ENCODE data around the gene DPY30. TPM values are rescaled to one million over a fixed set of nuclear protein-coding genes. Genes with fewer than 3 reads are reported as not detected.

DPY30 gene
- total RNA-seq, 1 experiment from 2014 or later: 105 TPM

DNA sequence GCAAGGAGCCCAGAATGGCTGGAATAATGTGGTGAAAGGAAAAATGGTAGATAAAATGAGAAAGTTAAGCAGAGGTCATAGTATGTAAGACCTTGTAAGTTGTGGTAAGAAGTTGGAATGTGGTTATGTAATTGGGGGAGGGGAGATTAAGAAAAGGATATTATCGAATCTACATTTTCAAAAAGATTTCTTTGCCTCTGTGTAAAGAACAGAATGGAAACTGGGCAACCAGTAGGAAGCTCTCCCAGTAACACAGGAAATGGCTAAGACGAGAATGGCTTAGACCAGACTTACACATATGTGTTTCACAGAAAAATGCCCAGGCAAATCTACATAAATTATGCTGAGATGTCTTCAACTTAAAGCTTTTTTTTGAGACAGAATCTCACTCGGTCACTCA, 42.0 kb downstream of the DPY30 start:
- no peak for ATAC-seq
- Histone ChIP-seq H3K27me3 (ENCODE audit: control insufficient read depth, insufficient read depth, low read length) (no peaks in the 10 kb centered on the region), H3K27ac (ENCODE audit: low read length) (no peak overlapping the region), H3K4me1 (ENCODE audit: control insufficient read depth, insufficient read depth, low read length) (peaks cover 9% of the 10 kb centered on the region; the same call in 1 of the 2 replicates), H3K4me3 (ENCODE audit: low read depth in 2 of 2, low read length in 2 of 2) (no peak overlapping the region), H3K9me3 (ENCODE audit: control insufficient read depth, insufficient read depth, low read depth, low read length) (no peaks in the 10 kb centered on the region), H3K36me3 (ENCODE audit: control insufficient read depth, insufficient read depth, low read length) (no peaks in the 10 kb centered on the region)
- in situ Hi-C loops (cut with HindIII; ENCODE audit: low pct_unique_long_range_greater_than_20kb, low sequenced_read_pairs) (no loop called here), intact Hi-C loops (cut with micrococcal nuclease; ENCODE audit: unreplicated experiment) (no loop called here)
- CTCF ChIA-PET: no interaction called here
- DNase-seq (ENCODE audit: low read depth, low spot score): no peak
- no TSS peak for BruUV-seq (replicated peaks)
- TF ChIP-seq SIN3A (IDR thresholded peaks at IDR 0.05; ENCODE audit: borderline replicate concordance, insufficient read depth, low read depth, low read length): no peak
- TF ChIP-seq POLR2AphosphoS5 (IDR thresholded peaks at IDR 0.05; ENCODE audit: low read depth, low read length): no peak
- no peak for TF ChIP-seq TCF7L2 (IDR thresholded peaks at IDR 0.05; ENCODE audit: low read depth, low read length)
- TF ChIP-seq, protein P1, sequence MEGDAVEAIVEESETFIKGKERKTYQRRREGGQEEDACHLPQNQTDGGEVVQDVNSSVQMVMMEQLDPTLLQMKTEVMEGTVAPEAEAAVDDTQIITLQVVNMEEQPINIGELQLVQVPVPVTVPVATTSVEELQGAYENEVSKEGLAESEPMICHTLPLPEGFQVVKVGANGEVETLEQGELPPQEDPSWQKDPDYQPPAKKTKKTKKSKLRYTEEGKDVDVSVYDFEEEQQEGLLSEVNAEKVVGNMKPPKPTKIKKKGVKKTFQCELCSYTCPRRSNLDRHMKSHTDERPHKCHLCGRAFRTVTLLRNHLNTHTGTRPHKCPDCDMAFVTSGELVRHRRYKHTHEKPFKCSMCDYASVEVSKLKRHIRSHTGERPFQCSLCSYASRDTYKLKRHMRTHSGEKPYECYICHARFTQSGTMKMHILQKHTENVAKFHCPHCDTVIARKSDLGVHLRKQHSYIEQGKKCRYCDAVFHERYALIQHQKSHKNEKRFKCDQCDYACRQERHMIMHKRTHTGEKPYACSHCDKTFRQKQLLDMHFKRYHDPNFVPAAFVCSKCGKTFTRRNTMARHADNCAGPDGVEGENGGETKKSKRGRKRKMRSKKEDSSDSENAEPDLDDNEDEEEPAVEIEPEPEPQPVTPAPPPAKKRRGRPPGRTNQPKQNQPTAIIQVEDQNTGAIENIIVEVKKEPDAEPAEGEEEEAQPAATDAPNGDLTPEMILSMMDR (IDR thresholded peaks at IDR 0.05): no peak
- TF ChIP-seq, protein P2, sequence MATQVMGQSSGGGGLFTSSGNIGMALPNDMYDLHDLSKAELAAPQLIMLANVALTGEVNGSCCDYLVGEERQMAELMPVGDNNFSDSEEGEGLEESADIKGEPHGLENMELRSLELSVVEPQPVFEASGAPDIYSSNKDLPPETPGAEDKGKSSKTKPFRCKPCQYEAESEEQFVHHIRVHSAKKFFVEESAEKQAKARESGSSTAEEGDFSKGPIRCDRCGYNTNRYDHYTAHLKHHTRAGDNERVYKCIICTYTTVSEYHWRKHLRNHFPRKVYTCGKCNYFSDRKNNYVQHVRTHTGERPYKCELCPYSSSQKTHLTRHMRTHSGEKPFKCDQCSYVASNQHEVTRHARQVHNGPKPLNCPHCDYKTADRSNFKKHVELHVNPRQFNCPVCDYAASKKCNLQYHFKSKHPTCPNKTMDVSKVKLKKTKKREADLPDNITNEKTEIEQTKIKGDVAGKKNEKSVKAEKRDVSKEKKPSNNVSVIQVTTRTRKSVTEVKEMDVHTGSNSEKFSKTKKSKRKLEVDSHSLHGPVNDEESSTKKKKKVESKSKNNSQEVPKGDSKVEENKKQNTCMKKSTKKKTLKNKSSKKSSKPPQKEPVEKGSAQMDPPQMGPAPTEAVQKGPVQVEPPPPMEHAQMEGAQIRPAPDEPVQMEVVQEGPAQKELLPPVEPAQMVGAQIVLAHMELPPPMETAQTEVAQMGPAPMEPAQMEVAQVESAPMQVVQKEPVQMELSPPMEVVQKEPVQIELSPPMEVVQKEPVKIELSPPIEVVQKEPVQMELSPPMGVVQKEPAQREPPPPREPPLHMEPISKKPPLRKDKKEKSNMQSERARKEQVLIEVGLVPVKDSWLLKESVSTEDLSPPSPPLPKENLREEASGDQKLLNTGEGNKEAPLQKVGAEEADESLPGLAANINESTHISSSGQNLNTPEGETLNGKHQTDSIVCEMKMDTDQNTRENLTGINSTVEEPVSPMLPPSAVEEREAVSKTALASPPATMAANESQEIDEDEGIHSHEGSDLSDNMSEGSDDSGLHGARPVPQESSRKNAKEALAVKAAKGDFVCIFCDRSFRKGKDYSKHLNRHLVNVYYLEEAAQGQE (IDR thresholded peaks at IDR 0.05; ENCODE audit: insufficient read depth in 1 of 2, low read depth in 2 of 2, low read length in 1 of 2): no peak
- POLR2A ChIA-PET: no interaction called here

DNA sequence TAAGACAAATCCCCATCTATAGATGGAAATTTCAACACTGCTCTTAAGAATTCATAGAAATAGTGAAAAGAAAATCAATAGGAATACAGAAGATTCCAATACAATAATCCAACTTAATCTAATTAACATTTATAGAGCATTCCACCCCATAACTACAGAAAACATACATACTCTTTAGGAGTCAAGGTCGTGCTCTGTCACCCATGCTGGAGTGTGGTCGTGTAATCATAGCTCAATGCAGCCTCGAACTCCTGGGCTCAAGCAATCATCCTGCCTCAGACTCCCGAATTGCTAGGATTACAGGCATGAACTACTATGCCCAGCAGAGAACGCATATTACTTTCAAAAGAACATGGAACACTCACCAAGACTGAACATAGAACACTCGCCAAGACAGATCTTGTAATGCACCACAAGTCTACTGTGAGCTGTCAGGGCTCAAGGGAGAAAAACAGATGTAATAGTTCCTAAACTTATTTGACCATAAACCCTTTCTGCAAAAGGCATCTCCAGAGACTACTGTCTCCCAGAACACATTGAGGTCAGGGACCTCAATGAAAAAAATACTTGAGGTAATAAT, 42.9 kb downstream of the DPY30 start:
- no peak overlapping the region for H3K27ac ChIP-seq (ENCODE audit: low read length)
- POLR2A ChIA-PET: no interaction called here
- H3K9me3 ChIP-seq (ENCODE audit: control insufficient read depth, insufficient read depth, low read depth, low read length): no peaks in the 10 kb centered on the region
- H3K4me1 ChIP-seq (ENCODE audit: control insufficient read depth, insufficient read depth, low read length): peaks cover 9% of the 10 kb centered on the region; the same call in 1 of the 2 replicates
- intact Hi-C loops (cut with micrococcal nuclease; ENCODE audit: unreplicated experiment) (no loop called here), in situ Hi-C loops (cut with HindIII; ENCODE audit: low pct_unique_long_range_greater_than_20kb, low sequenced_read_pairs) (no loop called here)
- TF ChIP-seq, protein P1 (IDR thresholded peaks at IDR 0.05): no peak
- no peak for TF ChIP-seq TCF7L2 (IDR thresholded peaks at IDR 0.05; ENCODE audit: low read depth, low read length)
- TF ChIP-seq, protein P2 (IDR thresholded peaks at IDR 0.05; ENCODE audit: insufficient read depth in 1 of 2, low read depth in 2 of 2, low read length in 1 of 2): no peak
- no peak for TF ChIP-seq SIN3A (IDR thresholded peaks at IDR 0.05; ENCODE audit: borderline replicate concordance, insufficient read depth, low read depth, low read length)
- TF ChIP-seq POLR2AphosphoS5 (IDR thresholded peaks at IDR 0.05; ENCODE audit: low read depth, low read length): no peak
- CTCF ChIA-PET: no interaction called here
- H3K36me3 ChIP-seq (ENCODE audit: control insufficient read depth, insufficient read depth, low read length): no peaks in the 10 kb centered on the region
- no peak for DNase-seq (ENCODE audit: low read depth, low spot score)
- no TSS peak for BruUV-seq (replicated peaks)
- no peak for ATAC-seq
- no peaks in the 10 kb centered on the region for H3K27me3 ChIP-seq (ENCODE audit: control insufficient read depth, insufficient read depth, low read length)
- H3K4me3 ChIP-seq (ENCODE audit: low read depth in 2 of 2, low read length in 2 of 2): no peak overlapping the region

Data from Panc1 (cell line).